ENCODE measurements around the gene KLK11. TPM values are rescaled to one million over a fixed set of nuclear protein-coding genes. Genes with fewer than 3 reads are reported as not detected.
A peak's percentile ranks its signal among the peaks of the same experiment; 100 is the strongest.

KLK11 gene
- total and polyA plus RNA-seq, 10 donors = 0.09 to 0.29 TPM; not detected in 8

- WGBS, 5 donors = 2 to 7% (median 3%) methylated on average over 29 to 65 of the region's 68 CpGs
- Histone ChIP-seq H3K4me3 (peak overlapping the region in 6 of 8 donors; percentile 9 to 62 (median 26)), H3K9me3 (no peaks in the 10 kb centered on the region), H3K27ac (no peak overlapping the region), H3K4me1 (peaks cover 10 to 42% (median 29%) of the 10 kb centered on the region in 6 donors), H3K27me3 (replicated peaks in 1 of 7) (peaks cover 4 to 100% (median 60%) of the 10 kb centered on the region in 7 donors), H3K36me3 (no peaks in the 10 kb centered on the region)
- no peak for DNase-seq
- TF ChIP-seq POLR2AphosphoS5 (IDR thresholded peaks at IDR 0.05) (no peak), POLR2A (IDR thresholded peaks at IDR 0.05) (no peak), CTCF (IDR thresholded peaks at IDR 0.05 in 8 of 11, conservative IDR thresholded peaks at IDR 0.05 in 3 of 11) (no peak)
- intact Hi-C loops (cut with DNase I; ENCODE audit: low total_unique reads) = no loop called here
Observed at GRCh38 chr19:51018745-51019543, 7.5 kb downstream of the KLK11 start.

- peak; percentile 88 for DNase-seq
- Histone ChIP-seq H3K36me3 (no peaks in the 10 kb centered on the region), H3K4me1 (peaks cover 10 to 42% (median 29%) of the 10 kb centered on the region in 6 donors), H3K4me3 (peak overlapping the region in 3 of 8 donors; percentile 2 to 51 (median 15)), H3K27ac (no peak overlapping the region), H3K27me3 (replicated peaks in 1 of 7) (peaks cover 4 to 98% (median 49%) of the 10 kb centered on the region in 7 donors), H3K9me3 (no peaks in the 10 kb centered on the region)
- 2 to 6% (median 4%) methylated on average over 61 to 68 of the region's 68 CpGs for WGBS, 5 donors
- no peak for TF ChIP-seq POLR2AphosphoS5 (IDR thresholded peaks at IDR 0.05)
- TF ChIP-seq CTCF (IDR thresholded peaks at IDR 0.05 in 8 of 11, conservative IDR thresholded peaks at IDR 0.05 in 3 of 11) = peak in 10 of 11 experiments; percentile 14 to 83 (median 52)
- TF ChIP-seq POLR2A (IDR thresholded peaks at IDR 0.05) = no peak
- intact Hi-C loops (cut with DNase I; ENCODE audit: low total_unique reads) = no loop called here
Observed at GRCh38 chr19:51016798-51017683, 9.4 kb downstream of the KLK11 start.

- DNase-seq = no peak
- Histone ChIP-seq H3K27ac (no peak overlapping the region), H3K4me1 (peaks cover 10 to 39% (median 29%) of the 10 kb centered on the region in 6 donors), H3K36me3 (no peaks in the 10 kb centered on the region), H3K4me3 (no peak overlapping the region), H3K27me3 (replicated peaks in 1 of 7) (peaks cover 4 to 97% (median 49%) of the 10 kb centered on the region in 7 donors), H3K9me3 (no peaks in the 10 kb centered on the region)
- intact Hi-C loops (cut with DNase I; ENCODE audit: low total_unique reads) = no loop called here
- TF ChIP-seq POLR2A (IDR thresholded peaks at IDR 0.05) (no peak), POLR2AphosphoS5 (IDR thresholded peaks at IDR 0.05) (no peak)
- 76 to 92% (median 91%) methylated on average over 18 to 19 of the region's 19 CpGs for WGBS, 5 donors
Observed at GRCh38 chr19:51015691-51016267, 10.6 kb downstream of the KLK11 start.

GRCh38 chr19:51014242-51014641 is 12.2 kb downstream of the KLK11 start:
- no peak for DNase-seq
- peaks cover 3 to 97% (median 43%) of the 10 kb centered on the region in 7 donors for H3K27me3 ChIP-seq (replicated peaks in 1 of 7)
- no peak overlapping the region for H3K27ac ChIP-seq
- no peaks in the 10 kb centered on the region for H3K36me3 ChIP-seq
- WGBS, 5 donors = 79 to 84% (median 81%) methylated on average over 6 of the region's 6 CpGs
- intact Hi-C loops (cut with DNase I; ENCODE audit: low total_unique reads) = no loop called here
- no peak for TF ChIP-seq POLR2A (IDR thresholded peaks at IDR 0.05)
- no peak for TF ChIP-seq POLR2AphosphoS5 (IDR thresholded peaks at IDR 0.05)
- TF ChIP-seq CTCF (IDR thresholded peaks at IDR 0.05 in 8 of 11, conservative IDR thresholded peaks at IDR 0.05 in 3 of 11) = no peak
- H3K4me3 ChIP-seq = no peak overlapping the region
- peaks cover 6 to 27% (median 19%) of the 10 kb centered on the region in 6 donors for H3K4me1 ChIP-seq
- H3K9me3 ChIP-seq = no peaks in the 10 kb centered on the region
